H1 (cell line): ENCODE measurements around the gene MOB1B. TPM values are rescaled to one million over a fixed set of nuclear protein-coding genes. Genes with fewer than 3 reads are reported as not detected.

Source experiments
- CTCF ChIA-PET: fragments of 300-600 bp; sonication (Branson Sonifier 250); formaldehyde crosslinking; loops from one replicate; lab custom pipeline; 2021; ENCODE audit not compliant: partially characterized antibody; lab: Charles Lee
- POLR2A ChIA-PET: fragments of 300-600 bp; sonication (Branson Sonifier 250); formaldehyde crosslinking; loops from one replicate; lab custom pipeline; 2021; ENCODE audit warnings: inconsistent platforms; ENCODE audit not compliant: partially characterized antibody; lab: Charles Lee
- DNase-seq, 2 experiments: peaks; one replicate each; pipeline versions ENCODE4 v3.0.0 to v3.0.0-alpha.2; 2010 to 2022; ENCODE audit warnings: low spot score in 2 of 2, low read depth in 1 of 2, mixed read lengths in 1 of 2
- FAIRE-seq: peaks from 2 replicates; lab custom pipeline; 2011; peaks lifted over from hg19 to GRCh38; lab: Jason Lieb, UNC
- H2AFZ ChIP-seq: 2 replicates; pipeline ENCODE4 v1.8.1; 2012; ENCODE audit warnings: low read length, inconsistent platforms
- H2AK5ac ChIP-seq: 2 replicates; pipeline ENCODE4 v1.6.1; 2013; ENCODE audit warnings: low read depth, low read length
- H2BK120ac ChIP-seq: replicated peaks from 2 replicates; pipeline ENCODE3; 2013; ENCODE audit warnings: low read depth, low read length, inconsistent platforms
- H2BK12ac ChIP-seq: 2 replicates; pipeline ENCODE4 v1.6.1; 2013; ENCODE audit warnings: low read depth, low read length
- H2BK15ac ChIP-seq: 2 replicates; pipeline ENCODE4 v1.6.1; 2013; ENCODE audit warnings: low read length
- H2BK20ac ChIP-seq: 2 replicates; pipeline ENCODE4 v1.6.1; 2013; ENCODE audit warnings: low read length
- H2BK5ac ChIP-seq: 2 replicates; pipeline ENCODE4 v1.6.1; 2013; ENCODE audit warnings: low read depth, low read length
- H3K14ac ChIP-seq: 2 replicates; pipeline ENCODE4 v1.6.1; 2013; ENCODE audit warnings: inconsistent platforms; ENCODE audit not compliant: insufficient read length
- H3K18ac ChIP-seq: 2 replicates; pipeline ENCODE4 v1.6.1; 2013; ENCODE audit warnings: low read length; ENCODE audit errors: extremely low read depth
- H3K23ac ChIP-seq: 2 replicates; pipeline ENCODE4 v1.6.1; 2013; ENCODE audit warnings: inconsistent platforms; ENCODE audit not compliant: insufficient read length
- H3K23me2 ChIP-seq: 2 replicates; pipeline ENCODE4 v1.6.1; 2013; ENCODE audit warnings: low read depth, low read length
- H3K27ac ChIP-seq: 2 replicates; pipeline ENCODE4 v1.6.1; 2011; ENCODE audit warnings: low read depth, low read length, inconsistent platforms
- H3K27me3 ChIP-seq, 4 experiments: replicated peaks in 1 of 4; 1 replicate in 1 of 4; 2 replicates in 3 of 4; pipeline versions ENCODE4 v1.6.1 to v1.8.1; 2011 to 2013; ENCODE audit warnings: low read length in 3 of 4, mild to moderate bottlenecking in 3 of 4, inconsistent platforms in 2 of 4, mixed read lengths in 2 of 4, moderate library complexity in 1 of 4; ENCODE audit not compliant: control insufficient read depth in 3 of 4, insufficient read depth in 3 of 4; ENCODE audit errors: extremely low read depth in 1 of 4
- H3K36me3 ChIP-seq, 4 experiments: 2 replicates each; pipeline versions ENCODE4 v1.6.1 to v1.8.1; 2011 to 2013; ENCODE audit warnings: mild to moderate bottlenecking in 4 of 4, low read length in 3 of 4, moderate library complexity in 2 of 4, control low read depth in 1 of 4, inconsistent platforms in 1 of 4; ENCODE audit not compliant: insufficient read depth in 4 of 4, control insufficient read depth in 2 of 4
- H3K4ac ChIP-seq: replicated peaks from 2 replicates; pipeline ENCODE3; 2013; ENCODE audit warnings: low read length, low read depth, mixed read lengths, inconsistent platforms; ENCODE audit not compliant: insufficient read length
- H3K4me1 ChIP-seq, 4 experiments: replicated peaks in 1 of 4; 1 replicate in 1 of 4; 2 replicates in 3 of 4; pipeline versions ENCODE4 v1.6.1 to v1.8.1; 2011 to 2013; ENCODE audit warnings: low read length in 3 of 4, inconsistent platforms in 2 of 4, mixed read lengths in 1 of 4; ENCODE audit not compliant: insufficient read depth in 4 of 4, control insufficient read depth in 3 of 4
- H3K4me2 ChIP-seq, 2 experiments: 2 replicates each; pipeline versions ENCODE4 v1.6.1 to v1.8.1; 2011 to 2013; ENCODE audit warnings: low read depth in 2 of 2, low read length in 2 of 2, control low read depth in 1 of 2, inconsistent platforms in 1 of 2, mild to moderate bottlenecking in 1 of 2; ENCODE audit not compliant: insufficient read depth in 1 of 2
- H3K4me3 ChIP-seq, 4 experiments: fragments of 200-600, 300-600 bp in 1 of 4; sonication (generic), shearing (Covaris generic), sonication (Bioruptor Twin) in 1 of 4; 2 replicates each; pipeline versions ENCODE4 v1.5.1 to v1.8.1; 2011 to 2016; ENCODE audit warnings: low read length in 4 of 4, low read depth in 3 of 4, control low read depth in 2 of 4, inconsistent platforms in 2 of 4, mild to moderate bottlenecking in 2 of 4, mixed read lengths in 1 of 4, moderate library complexity in 1 of 4; ENCODE audit not compliant: insufficient read depth in 2 of 4; ENCODE audit errors: extremely low read depth in 1 of 4
- H3K56ac ChIP-seq: replicated peaks from 2 replicates; pipeline ENCODE3; 2013; ENCODE audit warnings: low read depth, mild to moderate bottlenecking, mixed read lengths, low read length, inconsistent platforms; ENCODE audit not compliant: insufficient read length
- H3K79me1 ChIP-seq: 2 replicates; pipeline ENCODE4 v1.6.1; 2013; ENCODE audit warnings: low read depth, low read length, control low read depth
- H3K79me2 ChIP-seq, 2 experiments: 2 replicates each; pipeline versions ENCODE4 v1.6.1 to v1.8.1; 2012 to 2013; ENCODE audit warnings: low read length in 2 of 2, mild to moderate bottlenecking in 2 of 2, inconsistent platforms in 1 of 2; ENCODE audit not compliant: insufficient read depth in 2 of 2, control insufficient read depth in 1 of 2
- H3K9ac ChIP-seq, 4 experiments: replicated peaks in 1 of 4; 1 replicate in 1 of 4; 2 replicates in 3 of 4; pipeline versions ENCODE4 v1.6.1 to v1.8.1; 2011 to 2013; ENCODE audit warnings: low read depth in 3 of 4, low read length in 3 of 4, control low read depth in 2 of 4, mild to moderate bottlenecking in 2 of 4, moderate library complexity in 2 of 4, inconsistent platforms in 1 of 4; ENCODE audit errors: extremely low read depth in 1 of 4
- H3K9me3 ChIP-seq, 2 experiments: 2 replicates each; pipeline versions ENCODE4 v1.6.1 to v1.8.1; 2012 to 2013; ENCODE audit warnings: mild to moderate bottlenecking in 2 of 2, moderate library complexity in 2 of 2, control low read depth in 1 of 2, inconsistent platforms in 1 of 2, low read depth in 1 of 2, low read length in 1 of 2, mixed read lengths in 1 of 2; ENCODE audit not compliant: insufficient read depth in 2 of 2
- H4K20me1 ChIP-seq, 2 experiments: replicated peaks in 1 of 2; 2 replicates each; pipeline versions ENCODE3 to v1.8.1; 2011 to 2013; ENCODE audit warnings: inconsistent platforms in 2 of 2, low read length in 2 of 2, mild to moderate bottlenecking in 1 of 2; ENCODE audit not compliant: insufficient read depth in 2 of 2, control insufficient read depth in 1 of 2
- H4K5ac ChIP-seq: 2 replicates; pipeline ENCODE4 v1.6.1; 2013; ENCODE audit warnings: low read length, low read depth, mixed read lengths, inconsistent platforms; ENCODE audit not compliant: insufficient read length
- H4K8ac ChIP-seq: 2 replicates; pipeline ENCODE4 v1.8.0; 2013; ENCODE audit warnings: mild to moderate bottlenecking, moderate library complexity, low read length, inconsistent platforms; ENCODE audit not compliant: insufficient read depth; ENCODE audit errors: extremely low read depth
- H4K91ac ChIP-seq: replicated peaks from 2 replicates; pipeline ENCODE3; 2013; ENCODE audit warnings: low read length, mixed read lengths, inconsistent platforms; ENCODE audit not compliant: insufficient read length
- ASH2L ChIP-seq: fragments of 200-600, 300-600 bp; sonication (generic); IDR thresholded peaks from one replicate; pipeline ENCODE4 v1.7.1; 2017; ENCODE audit warnings: low read length
- BCL11A ChIP-seq, 2 experiments: IDR thresholded peaks; one replicate each; pipeline ENCODE4 v1.6.1; 2011; ENCODE audit warnings: low read depth in 2 of 2, low read length in 2 of 2, mild to moderate bottlenecking in 2 of 2
- BRCA1 ChIP-seq: IDR thresholded peaks from 2 replicates; pipeline ENCODE4 v1.6.1; 2012; ENCODE audit warnings: low read depth, low read length, improper control_type of control experiment
- CBX5 ChIP-seq: fragments of 300-800, 300-1000 bp; sonication (generic); IDR thresholded peaks from 2 replicates; pipeline ENCODE4 v1.7.1; 2016; ENCODE audit warnings: antibody characterized with exemption, low read length, low read depth
- CEBPB ChIP-seq: IDR thresholded peaks from 2 replicates; pipeline ENCODE4 v1.6.1; 2012; ENCODE audit warnings: low read depth, low read length
- GTF2F1 ChIP-seq: IDR thresholded peaks from 2 replicates; pipeline ENCODE4 v1.6.1; 2012; ENCODE audit warnings: low read depth, low read length, improper control_type of control experiment, borderline replicate concordance
- POLR2A ChIP-seq, 2 experiments: IDR thresholded peaks; 1 replicate in 1 of 2; 2 replicates in 1 of 2; pipeline ENCODE4 v1.6.1; 2011; ENCODE audit warnings: low read depth in 2 of 2, low read length in 2 of 2, mild to moderate bottlenecking in 2 of 2; ENCODE audit errors: control extremely low read depth in 1 of 2
- RAD21 ChIP-seq, 2 experiments: IDR thresholded peaks in 1 of 2; conservative IDR thresholded peaks in 1 of 2; 2 replicates each; pipeline ENCODE4 v1.6.1; 2011; ENCODE audit warnings: low read depth in 2 of 2, low read length in 2 of 2, improper control_type of control experiment in 1 of 2, inconsistent platforms in 1 of 2, mild to moderate bottlenecking in 1 of 2, moderate library complexity in 1 of 2
- RXRA ChIP-seq: IDR thresholded peaks from 2 replicates; pipeline ENCODE4 v1.6.1; 2011; ENCODE audit warnings: low read depth, mild to moderate bottlenecking, low read length, moderate library complexity; ENCODE audit not compliant: insufficient read depth
- SP4 ChIP-seq: IDR thresholded peaks from 2 replicates; pipeline ENCODE4 v1.6.1; 2012; ENCODE audit warnings: low read length, inconsistent platforms
- SUZ12 ChIP-seq: fragments of 200-600 bp; sonication (generic); IDR thresholded peaks from 2 replicates; pipeline ENCODE4 v1.6.1; 2012; ENCODE audit warnings: mild to moderate bottlenecking, inconsistent platforms, low read length, moderate library complexity, mixed read lengths
- TAF7 ChIP-seq: optimal IDR thresholded peaks from 2 replicates; pipeline ENCODE3; 2011; ENCODE audit warnings: low read depth, mild to moderate bottlenecking, inconsistent platforms, low read length, moderate library complexity, borderline replicate concordance
- TBP ChIP-seq: IDR thresholded peaks from 2 replicates; pipeline ENCODE4 v1.6.1; 2011; ENCODE audit warnings: low read depth, low read length, improper control_type of control experiment
- USF2 ChIP-seq: IDR thresholded peaks from 2 replicates; pipeline ENCODE4 v1.6.1; 2011; ENCODE audit warnings: low read length, improper control_type of control experiment
- WGBS, 2 experiments: shearing (Covaris generic) in 1 of 2; methylation state at CpG; one replicate each; pipeline versions ENCODE4 v1.1.6 to v1.1.7; 2013 to 2015; ENCODE audit warnings: low lambda C conversion rate in 2 of 2, mixed read lengths in 2 of 2, inconsistent platforms in 1 of 2, low coverage in 1 of 2, missing lambda C conversion rate in 1 of 2; ENCODE audit not compliant: insufficient replicate concordance in 2 of 2, insufficient coverage in 1 of 2, insufficient read length in 1 of 2; ENCODE audit errors: extremely low coverage in 1 of 2, missing lambda C conversion rate in 1 of 2; 5-methylcytosine and 5-hydroxymethylcytosine counted together
- polyA plus RNA-seq, 7 experiments: library from polyadenylated mRNA; depleted of rRNA in 3 of 7; stranded (reverse) in 5 of 7; unstranded in 2 of 7; fragments of >200 nt in 5 of 7; fragments of 200-250 nt in 2 of 7; gene quantifications; 1 replicate in 5 of 7; 2 replicates in 1 of 7; 4 replicates in 1 of 7; pipeline versions ENCODE4 v1.2.1 to v1.2.3, GENCODE V29; 2011 to 2013; ENCODE audit warnings: missing spikeins in 2 of 7, mixed read lengths in 2 of 7
- total RNA-seq: library from RNA; stranded (reverse); fragmentation: NEBNext Ultra II Directional; extraction: Animal tissue kit (Norgen Biotek cat#: 25700); gene quantifications from 2 replicates; pipeline ENCODE4 v1.2.1, GENCODE V29; 2021

MOB1B gene
- total and polyA plus RNA-seq, 2 of the 8 experiments (the other 6 are each of a cell fraction or from before 2014, with no cell fraction given), result 3.8 to 33.5 TPM

GRCh38 chr4:70997036-70997435 lies 94.9 kb downstream of the MOB1B start:
- Histone ChIP-seq H3K36me3 (peaks cover 0 to 15% (median 8%) of the 10 kb centered on the region in 4 experiments; a peak in 5 of 8 replicates), H4K8ac (no peak overlapping the region), H3K27ac (no peak overlapping the region), H3K79me2 (peaks cover 4 to 74% of the 10 kb centered on the region in 2 experiments), H2AFZ (no peak overlapping the region), H4K91ac (no peak overlapping the region), H3K18ac (no peak overlapping the region), H3K56ac (no peak overlapping the region), H2BK12ac (no peak overlapping the region), H3K4ac (no peak overlapping the region), H3K14ac (no peak overlapping the region), H3K23me2 (no peaks in the 10 kb centered on the region), H3K27me3 (no peaks in the 10 kb centered on the region), H3K4me2 (no peak overlapping the region), H3K9me3 (no peaks in the 10 kb centered on the region), H2BK120ac (no peak overlapping the region), H2AK5ac (no peak overlapping the region), H4K20me1 (no peaks in the 10 kb centered on the region), H3K79me1 (no peaks in the 10 kb centered on the region; the same call in 1 of the 2 replicates), H2BK20ac (no peak overlapping the region), H3K4me3 (no peak overlapping the region), H3K4me1 (peaks cover 2 to 9% (median 5%) of the 10 kb centered on the region in 4 experiments; a peak in 4 of 7 replicates), H3K23ac (no peak overlapping the region), H2BK15ac (no peak overlapping the region), H2BK5ac (no peak overlapping the region), H4K5ac (no peak overlapping the region), H3K9ac (no peak overlapping the region)
- CTCF ChIA-PET, result interaction anchor here (0.7 to 2.1 kb wide), 6 partner anchors 12 to 533 kb away, joined by 3 to 10 read pairs (median 4); no protein-coding TSS in a partner anchor
- 81% methylated on average over 1 of the region's 1 CpG; no CpG with 5 or more reads in 1 of the 2 experiments for WGBS, 2 experiments
- FAIRE-seq (no peak), DNase-seq (no peak)
- POLR2A ChIA-PET, result no interaction called here
- TF ChIP-seq ASH2L (no peak), CBX5 (no peak), RAD21 (IDR thresholded peaks at IDR 0.05 in 1 of 2, conservative IDR thresholded peaks at IDR 0.05 in 1 of 2; ENCODE audit: low read depth in 2 of 2, low read length in 2 of 2) (no peak), BCL11A (IDR thresholded peaks at IDR 0.05; ENCODE audit: low read depth in 2 of 2, low read length in 2 of 2) (no peak), USF2 (no peak), RXRA (no peak), TBP (no peak), POLR2A (IDR thresholded peaks at IDR 0.05; ENCODE audit: control extremely low read depth in 1 of 2, low read depth in 2 of 2, low read length in 2 of 2) (no peak), SP4 (no peak), SUZ12 (no peak), BRCA1 (no peak), TAF7 (no peak), GTF2F1 (no peak), CEBPB (no peak)
